Stimulated activated CD8-positive, alpha-beta memory T cell treated with anti-CD3 and anti-CD28 coated beads, Interleukin-7, amount 100 ng/mL, for 24 hours (primary cell): ENCODE data around the gene NAP1L3.

Source experiments
- DNase-seq: peaks from one replicate; pipeline ENCODE4 v3.0.0-alpha.2; 2020; ENCODE audit warnings: low read depth

Gene NAP1L3

DNA sequence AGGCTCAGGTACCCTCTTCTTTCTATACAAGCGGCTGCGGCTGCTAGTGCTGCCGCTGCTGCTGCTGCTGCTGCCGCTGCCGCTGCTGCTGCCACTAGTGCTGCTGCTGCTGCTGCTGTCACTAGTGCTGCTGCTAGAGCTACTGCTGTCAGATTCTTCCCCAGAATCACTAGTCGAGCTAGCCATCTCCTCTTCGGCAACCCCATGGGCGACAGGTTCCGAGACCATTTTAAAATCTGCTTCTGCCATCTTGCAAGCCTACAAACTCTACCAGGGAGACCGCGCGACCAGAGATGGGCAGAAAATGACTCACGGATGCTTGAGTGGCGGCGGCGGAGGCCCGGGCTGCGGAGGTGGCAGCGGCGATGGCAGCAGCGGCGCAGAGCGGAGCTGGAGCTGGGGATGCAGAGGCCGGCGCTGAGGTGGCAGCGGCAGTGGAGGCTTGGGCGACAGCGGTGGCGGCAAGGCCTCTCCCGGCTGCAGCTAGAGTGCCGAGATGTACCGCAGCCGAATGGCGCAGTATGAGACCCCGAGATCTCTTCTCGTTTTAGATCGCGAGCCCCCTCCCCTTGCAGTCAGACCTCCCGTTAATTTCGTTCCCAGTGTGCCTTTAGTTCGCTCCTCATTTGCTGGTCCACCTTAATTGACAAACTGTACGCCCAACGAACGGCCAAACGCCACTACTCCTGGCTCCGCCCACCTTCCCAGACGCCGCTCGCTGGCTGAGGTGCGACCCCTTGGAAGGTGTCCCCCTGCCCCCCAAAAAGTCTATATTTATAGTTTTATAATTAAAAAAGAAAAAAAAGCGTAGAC lies at the start of gene NAP1L3:
TSS of gene NAP1L3 (minus strand) at position 523 of the 813 bp plus-strand sequence. CDS start at position 249, 274 bp downstream.
- DNase-seq = peak; percentile 21

DNA sequence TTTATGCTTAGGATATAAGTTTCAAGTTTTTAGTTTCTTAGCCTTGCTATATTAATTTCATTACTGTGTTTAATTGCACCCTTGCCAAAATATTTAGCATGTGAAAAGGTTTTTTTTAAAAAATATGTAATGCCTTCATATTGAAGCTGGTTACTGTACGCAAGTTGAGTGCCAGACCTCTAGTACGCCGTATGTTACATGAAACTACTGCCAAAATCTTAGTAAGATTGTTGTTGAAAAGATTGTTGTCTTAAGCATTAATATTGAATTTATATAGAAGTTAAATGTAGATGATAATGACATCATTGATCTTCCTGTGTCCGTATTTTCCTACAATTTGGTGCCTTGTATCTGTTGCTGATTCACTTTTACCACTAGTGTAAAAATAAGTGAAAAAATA lies 37.7 kb upstream of the NAP1L3 start:
- DNase-seq = no peak

DNA sequence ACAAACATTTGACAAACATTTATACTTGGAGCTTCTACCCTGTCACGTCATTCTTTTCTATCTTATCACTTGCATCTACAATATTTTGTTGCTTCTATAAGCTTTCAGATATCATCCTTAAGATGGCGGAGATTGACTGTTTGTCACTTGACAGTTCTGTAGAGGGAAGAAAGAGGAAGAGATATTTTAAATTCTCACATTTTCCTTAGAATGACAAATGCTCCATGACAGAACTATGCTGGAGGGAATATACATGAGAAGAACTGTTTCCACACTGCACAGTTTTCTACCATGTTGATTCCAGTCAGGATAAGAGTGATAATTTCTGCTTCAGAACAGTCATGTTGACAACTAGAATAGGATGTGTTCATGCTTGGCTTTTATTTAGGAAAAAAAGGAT lies 30.3 kb upstream of the NAP1L3 start:
- no peak for DNase-seq

GRCh38 chrX:93695981-93696380 lies 22.6 kb upstream of the NAP1L3 start:
- DNase-seq = no peak

- DNase-seq = no peak
Observed at GRCh38 chrX:93673869-93674271, 492 bp upstream of the NAP1L3 start, which contains the start of gene FAM133A. Gene FAM133A, plus strand, starts transcription at chrX:93674206. Its CDS starts 35,214 bp downstream, at chrX:93709420.

DNA sequence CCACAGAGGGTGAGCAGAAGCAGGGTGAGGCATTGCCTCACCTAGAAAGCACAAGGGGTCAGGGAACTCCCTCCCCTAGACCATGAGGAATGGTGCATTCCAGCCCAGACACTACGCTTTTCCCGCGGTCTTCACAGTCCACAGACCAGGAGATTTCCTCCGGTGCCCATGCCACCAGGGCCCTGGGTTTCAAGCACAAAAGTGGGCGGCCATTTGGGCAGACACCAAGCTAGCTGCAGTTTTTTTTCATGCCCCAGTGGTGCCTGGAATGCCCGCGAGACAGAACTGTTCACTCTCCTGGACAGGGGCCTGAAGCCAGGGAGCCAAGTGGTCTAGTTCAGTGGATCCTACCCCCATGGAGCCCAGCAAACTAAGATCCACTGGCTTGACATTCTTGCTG lies 12.8 kb downstream of the NAP1L3 start:
- no peak for DNase-seq

GRCh38 chrX:93649381-93649780 lies 24.0 kb downstream of the NAP1L3 start:
- DNase-seq = no peak

GRCh38 chrX:93637591-93637990 lies 35.8 kb downstream of the NAP1L3 start:
- DNase-seq = no peak
